ENCODE measurements around the gene CORO7. TPM values are rescaled to one million over a fixed set of nuclear protein-coding genes. Genes with fewer than 3 reads are reported as not detected.

CORO7 gene
- polyA plus RNA-seq, 1 donor from 2014 or later, result 57.6 TPM

- H3K79me2 ChIP-seq (replicated peaks; ENCODE audit: insufficient read depth, low read length), result no peaks in the 10 kb centered on the region
- no peaks in the 10 kb centered on the region for H3K36me3 ChIP-seq (ENCODE audit: insufficient read depth, low read length)
- TF ChIP-seq EZH2 (IDR thresholded peaks at IDR 0.05; ENCODE audit: borderline replicate concordance, insufficient read depth, low read length, poor library complexity, severe bottlenecking), result no peak
- H3K4me3 ChIP-seq (ENCODE audit: low read length), result no peak overlapping the region
- peaks cover 11% of the 10 kb centered on the region for H3K27me3 ChIP-seq (ENCODE audit: insufficient read depth, low read depth, low read length)
- H3K9ac ChIP-seq (ENCODE audit: low read length), result no peak overlapping the region
- H3K27ac ChIP-seq (ENCODE audit: low read length), result no peak overlapping the region
- no peak overlapping the region for H2AFZ ChIP-seq (ENCODE audit: low read depth, low read length)
- no peaks in the 10 kb centered on the region for H3K9me3 ChIP-seq (ENCODE audit: low read length)
- no peak overlapping the region for H3K4me2 ChIP-seq (ENCODE audit: low read length)
- H3K9me2 ChIP-seq (ENCODE audit: insufficient read depth, low read length), result no peaks in the 10 kb centered on the region
- no peaks in the 10 kb centered on the region for H3F3A ChIP-seq (ENCODE audit: insufficient read depth, low read length, poor library complexity, severe bottlenecking)
- H4K20me1 ChIP-seq (ENCODE audit: insufficient read depth), result no peaks in the 10 kb centered on the region
Measured at GRCh38 chr16:4375717-4376116, 40.7 kb downstream of the CORO7 start.

DNA sequence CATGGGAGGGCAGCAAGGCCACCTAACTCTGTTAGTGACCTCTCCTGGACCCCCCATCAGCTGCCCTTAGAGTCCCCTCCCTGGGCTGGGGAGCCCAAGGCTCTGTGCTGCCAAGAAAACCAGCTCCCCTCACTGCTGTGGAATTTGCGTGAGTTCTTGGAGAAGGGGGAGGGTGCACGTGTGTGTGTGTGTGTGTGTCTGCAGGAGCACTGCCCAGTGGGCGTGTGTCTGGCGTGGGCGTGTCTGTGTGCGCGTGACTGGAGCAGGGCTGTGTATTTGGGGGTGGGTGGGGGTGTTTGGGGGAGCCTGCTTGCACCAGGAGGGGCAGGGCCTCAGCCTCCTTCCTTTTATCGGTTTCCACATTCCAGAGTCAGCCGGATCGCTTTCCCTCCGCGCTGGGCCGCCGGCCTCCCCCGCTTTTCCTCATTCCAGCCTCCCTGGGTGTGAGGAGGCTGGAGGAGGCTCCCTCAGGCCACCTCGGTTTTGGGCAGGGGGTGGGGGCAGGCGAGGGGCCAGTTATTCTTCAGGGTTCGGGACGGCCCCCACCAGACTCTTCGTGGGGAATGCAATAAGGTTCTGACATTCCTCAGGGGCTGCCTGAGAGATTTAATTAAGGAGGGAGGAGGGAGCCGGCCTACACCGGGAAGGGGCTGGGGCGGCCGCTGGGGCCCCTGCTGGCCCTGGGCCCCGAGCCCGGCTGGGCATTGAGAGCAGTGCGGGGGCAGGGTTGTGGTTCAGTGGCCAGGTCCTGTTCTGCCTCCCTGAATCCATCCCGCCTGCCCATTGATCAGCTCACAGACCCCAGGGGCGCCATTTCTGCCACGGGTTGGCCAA, 42.3 kb downstream of the CORO7 start:
- Histone ChIP-seq H3F3A (ENCODE audit: insufficient read depth, low read length, poor library complexity, severe bottlenecking) (no peaks in the 10 kb centered on the region), H2AFZ (ENCODE audit: low read depth, low read length) (no peak overlapping the region), H3K36me3 (ENCODE audit: insufficient read depth, low read length) (no peaks in the 10 kb centered on the region), H3K9ac (ENCODE audit: low read length) (no peak overlapping the region), H3K9me2 (ENCODE audit: insufficient read depth, low read length) (no peaks in the 10 kb centered on the region), H3K27me3 (ENCODE audit: insufficient read depth, low read depth, low read length) (peaks cover 11% of the 10 kb centered on the region), H3K4me3 (ENCODE audit: low read length) (no peak overlapping the region), H3K27ac (ENCODE audit: low read length) (no peak overlapping the region), H3K79me2 (replicated peaks; ENCODE audit: insufficient read depth, low read length) (no peaks in the 10 kb centered on the region), H4K20me1 (ENCODE audit: insufficient read depth) (no peaks in the 10 kb centered on the region), H3K4me2 (ENCODE audit: low read length) (no peak overlapping the region), H3K9me3 (ENCODE audit: low read length) (no peaks in the 10 kb centered on the region)
- TF ChIP-seq CTCF (IDR thresholded peaks at IDR 0.05; ENCODE audit: poor library complexity, severe bottlenecking) (no peak), EP300 (conservative IDR thresholded peaks at IDR 0.05; ENCODE audit: poor library complexity, severe bottlenecking) (no peak)

- no peaks in the 10 kb centered on the region for H3K36me3 ChIP-seq (ENCODE audit: insufficient read depth, low read length)
- H3K4me3 ChIP-seq (ENCODE audit: low read length), result no peak overlapping the region
- no peak overlapping the region for H3K4me2 ChIP-seq (ENCODE audit: low read length)
- no peaks in the 10 kb centered on the region for H4K20me1 ChIP-seq (ENCODE audit: insufficient read depth)
- no peak for TF ChIP-seq POLR2AphosphoS5 (IDR thresholded peaks at IDR 0.05)
- TF ChIP-seq MXI1 (conservative IDR thresholded peaks at IDR 0.05; ENCODE audit: poor library complexity, severe bottlenecking), result no peak
- TF ChIP-seq SMC3 (conservative IDR thresholded peaks at IDR 0.05; ENCODE audit: poor library complexity), result no peak
- no peak for TF ChIP-seq EP300 (conservative IDR thresholded peaks at IDR 0.05; ENCODE audit: poor library complexity, severe bottlenecking)
- no peak for TF ChIP-seq TAF1 (IDR thresholded peaks at IDR 0.05; ENCODE audit: low read depth)
- no peak for TF ChIP-seq EZH2 (IDR thresholded peaks at IDR 0.05; ENCODE audit: borderline replicate concordance, insufficient read depth, low read length, poor library complexity, severe bottlenecking)
- no peak for TF ChIP-seq CTCF (IDR thresholded peaks at IDR 0.05; ENCODE audit: poor library complexity, severe bottlenecking)
- no peak for TF ChIP-seq RAD21 (conservative IDR thresholded peaks at IDR 0.05)
- TF ChIP-seq, protein P1, sequence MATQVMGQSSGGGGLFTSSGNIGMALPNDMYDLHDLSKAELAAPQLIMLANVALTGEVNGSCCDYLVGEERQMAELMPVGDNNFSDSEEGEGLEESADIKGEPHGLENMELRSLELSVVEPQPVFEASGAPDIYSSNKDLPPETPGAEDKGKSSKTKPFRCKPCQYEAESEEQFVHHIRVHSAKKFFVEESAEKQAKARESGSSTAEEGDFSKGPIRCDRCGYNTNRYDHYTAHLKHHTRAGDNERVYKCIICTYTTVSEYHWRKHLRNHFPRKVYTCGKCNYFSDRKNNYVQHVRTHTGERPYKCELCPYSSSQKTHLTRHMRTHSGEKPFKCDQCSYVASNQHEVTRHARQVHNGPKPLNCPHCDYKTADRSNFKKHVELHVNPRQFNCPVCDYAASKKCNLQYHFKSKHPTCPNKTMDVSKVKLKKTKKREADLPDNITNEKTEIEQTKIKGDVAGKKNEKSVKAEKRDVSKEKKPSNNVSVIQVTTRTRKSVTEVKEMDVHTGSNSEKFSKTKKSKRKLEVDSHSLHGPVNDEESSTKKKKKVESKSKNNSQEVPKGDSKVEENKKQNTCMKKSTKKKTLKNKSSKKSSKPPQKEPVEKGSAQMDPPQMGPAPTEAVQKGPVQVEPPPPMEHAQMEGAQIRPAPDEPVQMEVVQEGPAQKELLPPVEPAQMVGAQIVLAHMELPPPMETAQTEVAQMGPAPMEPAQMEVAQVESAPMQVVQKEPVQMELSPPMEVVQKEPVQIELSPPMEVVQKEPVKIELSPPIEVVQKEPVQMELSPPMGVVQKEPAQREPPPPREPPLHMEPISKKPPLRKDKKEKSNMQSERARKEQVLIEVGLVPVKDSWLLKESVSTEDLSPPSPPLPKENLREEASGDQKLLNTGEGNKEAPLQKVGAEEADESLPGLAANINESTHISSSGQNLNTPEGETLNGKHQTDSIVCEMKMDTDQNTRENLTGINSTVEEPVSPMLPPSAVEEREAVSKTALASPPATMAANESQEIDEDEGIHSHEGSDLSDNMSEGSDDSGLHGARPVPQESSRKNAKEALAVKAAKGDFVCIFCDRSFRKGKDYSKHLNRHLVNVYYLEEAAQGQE (IDR thresholded peaks at IDR 0.05; ENCODE audit: borderline replicate concordance), result no peak
- H3K9me3 ChIP-seq (ENCODE audit: low read length), result no peaks in the 10 kb centered on the region
- no peak overlapping the region for H3K27ac ChIP-seq (ENCODE audit: low read length)
- H3K27me3 ChIP-seq (ENCODE audit: insufficient read depth, low read depth, low read length), result peaks cover 11% of the 10 kb centered on the region
- no peaks in the 10 kb centered on the region for H3K79me2 ChIP-seq (replicated peaks; ENCODE audit: insufficient read depth, low read length)
- H3F3A ChIP-seq (ENCODE audit: insufficient read depth, low read length, poor library complexity, severe bottlenecking), result no peaks in the 10 kb centered on the region
- H3K9me2 ChIP-seq (ENCODE audit: insufficient read depth, low read length), result no peaks in the 10 kb centered on the region
- no peak overlapping the region for H3K9ac ChIP-seq (ENCODE audit: low read length)
- no peak overlapping the region for H2AFZ ChIP-seq (ENCODE audit: low read depth, low read length)
Measured at GRCh38 chr16:4373356-4373908, 43.0 kb downstream of the CORO7 start.

Data from neural cell (in vitro differentiated cells).